OCI-LY1 (cell line): Measurements from ENCODE around the gene HDAC7.

Experiments
- H2AFZ ChIP-seq: fragments of 200-600 bp; sonication (generic), shearing (Covaris generic); 2 replicates; pipeline ENCODE4 v1.6.0; 2014; ENCODE audit warnings: antibody characterized with exemption, mild to moderate bottlenecking, low read length
- H3F3A ChIP-seq: fragments of 200-600 bp; sonication (generic), shearing (Covaris generic); 2 replicates; pipeline ENCODE4 v1.6.0; 2014; ENCODE audit warnings: mild to moderate bottlenecking, antibody characterized with exemption, low read length, moderate library complexity; ENCODE audit not compliant: insufficient read depth
- H3K27ac ChIP-seq: fragments of 200-600 bp; sonication (generic); 2 replicates; pipeline ENCODE4 v1.5.1; 2014; ENCODE audit warnings: low read length, mixed run types, mild to moderate bottlenecking, low read depth; ENCODE audit not compliant: poor library complexity, severe bottlenecking
- H3K27me3 ChIP-seq: fragments of 200-600 bp; sonication (generic); 2 replicates; pipeline ENCODE4 v1.6.0; 2014; ENCODE audit warnings: antibody characterized with exemption, mild to moderate bottlenecking, low read length, moderate library complexity; ENCODE audit not compliant: insufficient read depth
- H3K36me3 ChIP-seq: fragments of 200-600 bp; sonication (generic); 2 replicates; pipeline ENCODE4 v1.6.1; 2014; ENCODE audit warnings: mild to moderate bottlenecking, antibody characterized with exemption, low read length, moderate library complexity, mixed read lengths; ENCODE audit not compliant: insufficient read depth
- H3K4me1 ChIP-seq: fragments of 200-600 bp; sonication (generic); 2 replicates; pipeline ENCODE4 v1.5.1; 2014; ENCODE audit warnings: mild to moderate bottlenecking, low read length, moderate library complexity; ENCODE audit not compliant: insufficient read depth, severe bottlenecking
- H3K4me2 ChIP-seq: fragments of 200-600 bp; sonication (generic), shearing (Covaris generic); 2 replicates; pipeline ENCODE4 v1.6.1; 2014; ENCODE audit warnings: low read length
- H3K4me3 ChIP-seq: fragments of 200-600 bp; sonication (generic); 2 replicates; pipeline ENCODE4 v1.5.1; 2014; ENCODE audit warnings: low read length, low read depth, mild to moderate bottlenecking, mixed read lengths; ENCODE audit not compliant: poor library complexity, severe bottlenecking
- H3K79me2 ChIP-seq: fragments of 200-600 bp; shearing (Covaris generic); 2 replicates; pipeline ENCODE4 v1.6.1; 2016; ENCODE audit warnings: mixed run types, low read length, mixed read lengths; ENCODE audit not compliant: insufficient read depth
- H3K9ac ChIP-seq: fragments of 200-600 bp; sonication (generic), shearing (Covaris generic); 2 replicates; pipeline ENCODE4 v1.6.1; 2014; ENCODE audit warnings: mild to moderate bottlenecking, low read length, mixed read lengths
- H3K9me2 ChIP-seq: fragments of 200-600 bp; sonication (generic), shearing (Covaris generic); 2 replicates; pipeline ENCODE4 v1.6.1; 2014; ENCODE audit warnings: low read depth, mild to moderate bottlenecking, low read length, mixed read lengths
- H3K9me3 ChIP-seq: fragments of 200-600 bp; shearing (Covaris generic); 2 replicates; pipeline ENCODE4 v1.6.1; 2014; ENCODE audit warnings: low read length, mixed read lengths
- H4K20me1 ChIP-seq: fragments of 200-600 bp; sonication (generic), shearing (Covaris generic); 2 replicates; pipeline ENCODE4 v1.6.0; 2016; ENCODE audit warnings: mild to moderate bottlenecking, low read length; ENCODE audit not compliant: insufficient read depth
- CTCF ChIP-seq: fragments of 200-600 bp; sonication (generic), shearing (Covaris generic); IDR thresholded peaks from 2 replicates; pipeline ENCODE4 v1.5.1; 2017; ENCODE audit warnings: mild to moderate bottlenecking, antibody characterized with exemption, low read length, moderate library complexity, mixed read lengths
- EZH2 ChIP-seq: fragments of 200-600 bp; sonication (generic), shearing (Covaris generic); IDR thresholded peaks from 2 replicates; pipeline ENCODE4 v1.8.0; 2017; ENCODE audit warnings: borderline replicate concordance, mixed run types, mild to moderate bottlenecking, antibody characterized with exemption, low read length, moderate library complexity, mixed read lengths

Gene HDAC7

GRCh38 chr12:47838286-47838931 is 18.7 kb upstream of the HDAC7 start:
- Histone ChIP-seq H3K36me3 (no peaks in the 10 kb centered on the region), H3K27me3 (no peaks in the 10 kb centered on the region), H3K9me3 (no peaks in the 10 kb centered on the region), H3K79me2 (no peaks in the 10 kb centered on the region), H3K9me2 (no peaks in the 10 kb centered on the region), H3K9ac (no peak overlapping the region), H3K4me3 (no peak overlapping the region), H4K20me1 (no peaks in the 10 kb centered on the region), H2AFZ (no peak overlapping the region), H3F3A (0 out of 2 replicates have a peak, but pooled peaks cover 9% of the 10 kb centered on the region), H3K4me2 (no peak overlapping the region), H3K27ac (no peak overlapping the region), H3K4me1 (peaks cover 44% of the 10 kb centered on the region)
- peak; percentile 64 for TF ChIP-seq CTCF
- no peak for TF ChIP-seq EZH2

- H3K27ac ChIP-seq = peak overlapping the region; percentile 100
Measured at GRCh38 chr12:47837190-47838171, 17.8 kb upstream of the HDAC7 start.

GRCh38 chr12:47835831-47836155 is 16.1 kb upstream of the HDAC7 start:
- peak overlapping the region; percentile 73; the same call in 1 of the 2 replicates for H3K4me2 ChIP-seq
- no peaks in the 10 kb centered on the region for H3K9me2 ChIP-seq
- H2AFZ ChIP-seq = no peak overlapping the region
- peaks cover 71% of the 10 kb centered on the region for H3K4me1 ChIP-seq
- no peaks in the 10 kb centered on the region for H3K79me2 ChIP-seq
- no peaks in the 10 kb centered on the region for H4K20me1 ChIP-seq
- no peaks in the 10 kb centered on the region for H3K36me3 ChIP-seq
- TF ChIP-seq EZH2 = no peak
- TF ChIP-seq CTCF = no peak
- H3F3A ChIP-seq = 0 out of 2 replicates have a peak, but pooled peaks cover 9% of the 10 kb centered on the region
- H3K27me3 ChIP-seq = no peaks in the 10 kb centered on the region
- peak overlapping the region; percentile 100 for H3K27ac ChIP-seq
- H3K4me3 ChIP-seq = no peak overlapping the region
- H3K9ac ChIP-seq = peak overlapping the region; percentile 47; the same call in 1 of the 2 replicates
- no peaks in the 10 kb centered on the region for H3K9me3 ChIP-seq

More at GRCh38 chr12:47837190-47838171, 17.8 kb upstream of the HDAC7 start:
- Histone ChIP-seq H3K4me3 (peak overlapping the region; percentile 5), H4K20me1 (no peaks in the 10 kb centered on the region), H2AFZ (no peak overlapping the region), H3K9ac (peak overlapping the region; percentile 57), H3K9me2 (no peaks in the 10 kb centered on the region), H3K79me2 (no peaks in the 10 kb centered on the region), H3F3A (0 out of 2 replicates have a peak, but pooled peaks cover 9% of the 10 kb centered on the region), H3K4me1 (peaks cover 54% of the 10 kb centered on the region), H3K4me2 (peak overlapping the region; percentile 73), H3K27me3 (no peaks in the 10 kb centered on the region), H3K36me3 (no peaks in the 10 kb centered on the region), H3K9me3 (no peaks in the 10 kb centered on the region)
- TF ChIP-seq CTCF = peak; percentile 94
- TF ChIP-seq EZH2 = no peak
